Activated naive CD8-positive, alpha-beta T cell treated with anti-CD3 and anti-CD28 coated beads for 36 hours (primary cell): ENCODE data around the gene NUDCD3. TPM values are rescaled to one million over a fixed set of nuclear protein-coding genes. Genes with fewer than 3 reads are reported as not detected.

Experiments used
- DNase-seq: peaks from one replicate; pipeline ENCODE4 v3.0.0; 2021
- H3K27ac Mint-ChIP-seq: one replicate; pipeline ENCODE4 v1.8.0; 2022; ENCODE audit warnings: mild to moderate bottlenecking, moderate library complexity, mixed read lengths
- H3K27me3 Mint-ChIP-seq: one replicate; pipeline ENCODE4 v1.8.0; 2022; ENCODE audit warnings: mild to moderate bottlenecking, mixed read lengths
- H3K36me3 Mint-ChIP-seq: one replicate; pipeline ENCODE4 v1.8.0; 2021; ENCODE audit warnings: mild to moderate bottlenecking, mixed read lengths
- H3K4me1 Mint-ChIP-seq: one replicate; pipeline ENCODE4 v1.8.0; 2021; ENCODE audit warnings: mixed read lengths
- H3K4me3 Mint-ChIP-seq: one replicate; pipeline ENCODE4 v1.8.0; 2022; ENCODE audit warnings: mild to moderate bottlenecking, moderate library complexity, mixed read lengths
- H3K9me3 Mint-ChIP-seq: one replicate; pipeline ENCODE4 v1.8.0; 2022; ENCODE audit warnings: mixed read lengths
- total RNA-seq, 2 experiments: library from RNA; stranded (reverse); gene quantifications; one replicate each; pipeline ENCODE4 v1.2.3, GENCODE V29; 2021

The NUDCD3 gene
- total RNA-seq, 2 experiments from 2014 or later = 94.9 to 96.9 TPM

DNA sequence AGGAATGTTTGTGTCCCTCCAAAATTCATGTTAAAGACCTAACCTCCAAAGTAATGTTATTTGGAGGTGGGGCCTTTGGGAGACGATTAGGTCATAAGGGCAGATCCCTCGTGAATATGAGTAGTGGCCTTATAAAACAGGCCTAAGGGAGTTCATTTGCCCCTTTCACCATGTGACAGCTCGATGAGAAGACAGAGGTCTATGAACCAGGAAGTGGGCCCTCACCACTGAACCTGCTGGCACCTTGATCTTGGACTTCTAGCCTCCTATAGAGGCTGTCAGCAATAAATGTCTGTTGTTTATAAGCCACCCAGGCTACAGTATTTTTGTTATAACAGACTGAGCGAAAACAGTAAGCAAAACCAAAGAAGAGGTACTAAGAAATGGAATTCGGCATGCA is 14.1 kb downstream of the NUDCD3 start:
- no peaks in the 10 kb centered on the region for H3K27me3 Mint-ChIP-seq
- no peak overlapping the region for H3K4me3 Mint-ChIP-seq
- DNase-seq = no peak
- peaks cover 43% of the 10 kb centered on the region for H3K4me1 Mint-ChIP-seq
- no peaks in the 10 kb centered on the region for H3K9me3 Mint-ChIP-seq
- peaks cover 43% of the 10 kb centered on the region for H3K36me3 Mint-ChIP-seq
- peak overlapping the region; percentile 43 for H3K27ac Mint-ChIP-seq

DNA sequence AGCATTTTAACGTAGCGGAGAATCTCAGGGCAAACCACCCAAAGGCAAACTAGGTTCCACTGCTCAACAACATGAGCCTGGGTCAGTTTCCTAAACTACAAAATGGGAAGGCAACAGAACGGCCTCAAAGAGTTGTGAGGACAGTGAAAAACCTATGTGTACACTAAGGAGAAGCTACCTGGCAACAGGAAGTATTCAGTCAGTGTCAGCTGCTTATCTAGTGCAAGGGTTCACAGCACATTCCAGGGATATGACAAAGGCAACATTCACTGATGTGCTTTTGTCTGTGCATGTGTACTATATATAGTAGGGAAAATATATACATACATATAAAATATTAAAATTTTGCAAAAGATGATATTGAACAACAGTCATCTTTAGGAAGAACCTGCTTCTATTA is 17.2 kb downstream of the NUDCD3 start:
- Mint-ChIP-seq H3K27me3 (no peaks in the 10 kb centered on the region), H3K4me3 (no peak overlapping the region), H3K9me3 (no peaks in the 10 kb centered on the region), H3K36me3 (peaks cover 36% of the 10 kb centered on the region), H3K4me1 (peaks cover 52% of the 10 kb centered on the region), H3K27ac (no peak overlapping the region)
- no peak for DNase-seq

DNA sequence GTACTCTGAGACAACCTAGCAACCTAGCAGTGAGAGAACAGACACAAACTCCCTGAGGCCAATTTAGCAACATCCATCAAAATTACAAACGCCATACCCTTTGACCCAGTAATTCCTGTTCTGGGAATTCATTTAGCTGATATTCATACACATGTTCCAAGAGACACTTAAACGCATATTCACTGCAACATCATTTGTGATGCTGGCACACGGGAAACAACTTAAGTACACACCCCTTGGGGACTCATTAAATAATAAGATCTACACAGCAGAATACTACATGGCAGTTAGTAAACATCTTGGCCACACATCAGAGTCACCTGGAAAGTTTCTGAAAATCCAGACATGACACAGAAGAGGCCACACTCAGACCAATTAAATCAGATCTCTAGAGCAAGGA is 17.6 kb downstream of the NUDCD3 start:
- no peaks in the 10 kb centered on the region for H3K9me3 Mint-ChIP-seq
- no peak for DNase-seq
- peaks cover 53% of the 10 kb centered on the region for H3K4me1 Mint-ChIP-seq
- no peak overlapping the region for H3K4me3 Mint-ChIP-seq
- no peak overlapping the region for H3K27ac Mint-ChIP-seq
- H3K27me3 Mint-ChIP-seq = no peaks in the 10 kb centered on the region
- H3K36me3 Mint-ChIP-seq = peaks cover 40% of the 10 kb centered on the region

DNA sequence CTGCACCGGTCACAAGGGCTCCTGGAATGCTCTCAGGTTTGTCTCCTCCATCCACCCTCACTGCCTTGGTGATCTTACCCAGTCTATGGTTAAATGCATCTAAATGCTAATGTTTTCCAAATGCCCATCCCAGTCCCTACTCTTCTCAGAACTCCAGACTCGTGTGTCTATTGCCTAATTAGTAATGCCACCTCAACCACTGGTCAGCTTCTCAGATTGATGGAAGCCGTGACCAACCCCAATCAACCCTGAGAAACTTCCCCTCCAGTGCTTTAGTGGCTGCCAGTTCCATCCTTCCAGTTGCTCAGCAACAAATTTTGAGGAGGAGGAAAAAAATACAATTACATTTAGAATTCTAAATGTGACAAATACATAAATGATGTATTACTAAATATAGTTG is 18.6 kb downstream of the NUDCD3 start:
- peaks cover 45% of the 10 kb centered on the region for H3K36me3 Mint-ChIP-seq
- peaks cover 54% of the 10 kb centered on the region for H3K4me1 Mint-ChIP-seq
- no peak overlapping the region for H3K4me3 Mint-ChIP-seq
- H3K9me3 Mint-ChIP-seq = no peaks in the 10 kb centered on the region
- H3K27ac Mint-ChIP-seq = no peak overlapping the region
- no peaks in the 10 kb centered on the region for H3K27me3 Mint-ChIP-seq
- no peak for DNase-seq

DNA sequence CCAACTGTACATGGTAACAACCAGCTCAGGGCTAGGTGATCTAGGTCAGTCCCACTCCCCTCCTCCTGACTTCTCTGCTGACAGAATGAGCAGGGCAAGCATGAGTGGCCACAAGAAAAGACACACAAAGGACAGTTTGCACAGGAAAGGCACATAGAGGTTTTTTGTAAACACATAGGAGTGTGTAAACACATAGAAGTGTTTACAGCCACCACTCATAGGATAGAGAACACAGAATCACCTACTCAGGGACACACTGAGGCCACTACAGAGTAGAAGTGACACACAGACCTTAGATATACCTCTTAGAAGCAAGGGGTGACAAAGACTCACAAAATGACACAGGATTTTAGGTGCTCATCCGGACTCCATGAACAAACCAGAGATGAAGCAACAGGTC is 19.0 kb downstream of the NUDCD3 start:
- H3K27me3 Mint-ChIP-seq = no peaks in the 10 kb centered on the region
- no peaks in the 10 kb centered on the region for H3K9me3 Mint-ChIP-seq
- no peak for DNase-seq
- peaks cover 54% of the 10 kb centered on the region for H3K4me1 Mint-ChIP-seq
- H3K27ac Mint-ChIP-seq = no peak overlapping the region
- no peak overlapping the region for H3K4me3 Mint-ChIP-seq
- peaks cover 44% of the 10 kb centered on the region for H3K36me3 Mint-ChIP-seq

DNA sequence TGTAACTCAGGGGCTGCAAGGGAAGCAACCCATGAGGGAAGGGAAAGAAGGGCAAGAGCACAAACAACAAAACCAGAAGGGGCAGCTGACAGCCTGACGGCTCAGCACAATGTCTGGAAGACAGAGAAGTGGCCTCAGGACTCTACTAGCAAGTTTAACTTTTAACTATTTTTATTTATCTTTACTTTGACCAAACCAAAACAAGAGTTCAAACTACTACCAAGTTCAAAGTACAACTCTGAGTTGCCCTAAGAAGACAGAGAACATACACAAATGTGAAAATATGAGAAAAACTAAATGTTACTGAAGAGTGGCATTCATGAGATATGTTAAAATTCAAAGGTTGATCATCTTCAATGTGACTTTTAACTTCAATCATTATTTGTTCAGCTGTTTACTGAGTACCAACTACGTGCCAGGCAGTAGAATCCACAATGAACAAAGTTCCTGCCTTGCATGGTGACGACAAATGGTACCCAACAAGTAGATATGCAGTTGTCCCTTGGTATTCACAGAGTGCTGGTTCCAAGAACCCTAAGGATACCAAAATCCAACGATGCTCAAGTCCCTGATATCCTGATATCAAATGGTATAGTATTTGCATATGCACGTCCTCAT is 19.7 kb downstream of the NUDCD3 start:
- Mint-ChIP-seq H3K36me3 (peaks cover 46% of the 10 kb centered on the region), H3K27ac (peak overlapping the region; percentile 8), H3K4me3 (no peak overlapping the region), H3K9me3 (no peaks in the 10 kb centered on the region), H3K4me1 (peaks cover 60% of the 10 kb centered on the region), H3K27me3 (no peaks in the 10 kb centered on the region)
- no peak for DNase-seq

DNA sequence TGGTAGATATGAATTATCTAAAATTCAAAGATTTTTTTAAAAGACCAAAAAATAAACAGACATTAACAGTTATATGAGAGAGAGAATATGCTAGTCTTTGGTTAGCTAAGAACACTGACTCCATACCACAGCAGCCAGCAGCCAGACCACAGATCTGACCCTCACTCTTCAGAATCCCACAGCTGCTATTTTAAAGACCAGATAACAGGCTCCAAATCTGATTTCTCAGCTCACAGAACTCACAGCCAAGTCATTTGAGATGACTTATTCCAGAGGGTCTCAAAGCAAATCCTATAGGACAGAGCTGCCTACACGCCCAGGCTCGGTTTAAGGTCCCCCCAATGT is 20.4 kb downstream of the NUDCD3 start:
- H3K27ac Mint-ChIP-seq = peak overlapping the region; percentile 8

DNA sequence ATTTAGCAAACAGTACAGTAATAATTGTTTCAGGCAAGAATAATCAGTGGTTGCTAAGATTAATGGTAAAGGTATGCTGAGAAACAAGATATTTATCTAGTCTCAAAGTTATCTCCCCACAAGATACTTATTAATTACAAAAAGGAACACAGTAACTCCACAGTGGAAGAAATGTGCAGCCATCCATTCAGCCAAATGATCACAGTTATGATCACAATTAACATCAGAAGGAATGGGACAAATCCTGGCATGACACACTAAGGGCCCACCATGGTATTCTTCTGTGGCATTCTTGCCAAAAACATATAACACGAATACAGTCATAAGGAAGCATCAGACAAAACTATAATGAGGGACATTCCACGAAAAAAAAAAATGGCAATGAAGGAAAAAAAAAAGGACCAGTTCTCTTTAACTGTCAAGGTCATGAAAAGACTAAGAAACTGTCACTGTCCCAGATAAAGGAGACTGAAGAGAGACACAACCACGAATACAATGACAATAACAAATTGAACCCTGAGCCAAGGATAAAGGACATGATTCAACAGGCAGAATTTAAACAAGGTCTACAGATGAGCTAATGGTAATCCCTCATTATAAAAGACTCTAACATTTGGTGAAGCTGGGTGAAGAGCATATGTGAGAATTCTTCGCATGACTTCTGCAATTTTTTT is 20.9 kb downstream of the NUDCD3 start:
- Mint-ChIP-seq H3K36me3 (peaks cover 46% of the 10 kb centered on the region), H3K4me3 (no peak overlapping the region), H3K4me1 (peaks cover 65% of the 10 kb centered on the region)

More for the DNA sequence above, 20.4 kb downstream of the NUDCD3 start:
- DNase-seq = no peak
- Mint-ChIP-seq H3K4me1 (peaks cover 64% of the 10 kb centered on the region), H3K27me3 (no peaks in the 10 kb centered on the region), H3K4me3 (no peak overlapping the region), H3K9me3 (no peaks in the 10 kb centered on the region), H3K36me3 (peaks cover 47% of the 10 kb centered on the region)

DNA sequence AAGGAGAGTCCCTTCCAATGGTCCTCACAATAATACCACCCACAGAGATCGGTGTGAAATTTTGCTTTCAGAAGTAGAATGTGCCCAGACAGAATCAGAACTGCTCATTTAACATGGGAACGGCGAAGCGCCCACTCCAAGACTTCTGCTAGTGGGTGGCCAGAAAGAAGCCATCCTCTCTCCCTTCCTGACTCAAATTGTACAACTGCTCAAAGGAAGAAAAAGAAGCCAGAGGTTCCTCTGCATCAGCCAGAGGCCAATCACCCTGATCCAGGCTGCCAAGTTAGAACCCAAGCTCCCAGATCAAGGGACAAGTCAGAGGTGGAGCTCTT is 23.3 kb downstream of the NUDCD3 start:
- no peaks in the 10 kb centered on the region for H3K9me3 Mint-ChIP-seq
- H3K4me1 Mint-ChIP-seq = peaks cover 67% of the 10 kb centered on the region
- DNase-seq = no peak
- H3K27ac Mint-ChIP-seq = peak overlapping the region; percentile 52
- H3K4me3 Mint-ChIP-seq = no peak overlapping the region
- H3K27me3 Mint-ChIP-seq = no peaks in the 10 kb centered on the region
- H3K36me3 Mint-ChIP-seq = peaks cover 52% of the 10 kb centered on the region

More for the DNA sequence above, 20.9 kb downstream of the NUDCD3 start:
- H3K9me3 Mint-ChIP-seq = no peaks in the 10 kb centered on the region
- no peak for DNase-seq
- H3K27ac Mint-ChIP-seq = no peak overlapping the region
- no peaks in the 10 kb centered on the region for H3K27me3 Mint-ChIP-seq

DNA sequence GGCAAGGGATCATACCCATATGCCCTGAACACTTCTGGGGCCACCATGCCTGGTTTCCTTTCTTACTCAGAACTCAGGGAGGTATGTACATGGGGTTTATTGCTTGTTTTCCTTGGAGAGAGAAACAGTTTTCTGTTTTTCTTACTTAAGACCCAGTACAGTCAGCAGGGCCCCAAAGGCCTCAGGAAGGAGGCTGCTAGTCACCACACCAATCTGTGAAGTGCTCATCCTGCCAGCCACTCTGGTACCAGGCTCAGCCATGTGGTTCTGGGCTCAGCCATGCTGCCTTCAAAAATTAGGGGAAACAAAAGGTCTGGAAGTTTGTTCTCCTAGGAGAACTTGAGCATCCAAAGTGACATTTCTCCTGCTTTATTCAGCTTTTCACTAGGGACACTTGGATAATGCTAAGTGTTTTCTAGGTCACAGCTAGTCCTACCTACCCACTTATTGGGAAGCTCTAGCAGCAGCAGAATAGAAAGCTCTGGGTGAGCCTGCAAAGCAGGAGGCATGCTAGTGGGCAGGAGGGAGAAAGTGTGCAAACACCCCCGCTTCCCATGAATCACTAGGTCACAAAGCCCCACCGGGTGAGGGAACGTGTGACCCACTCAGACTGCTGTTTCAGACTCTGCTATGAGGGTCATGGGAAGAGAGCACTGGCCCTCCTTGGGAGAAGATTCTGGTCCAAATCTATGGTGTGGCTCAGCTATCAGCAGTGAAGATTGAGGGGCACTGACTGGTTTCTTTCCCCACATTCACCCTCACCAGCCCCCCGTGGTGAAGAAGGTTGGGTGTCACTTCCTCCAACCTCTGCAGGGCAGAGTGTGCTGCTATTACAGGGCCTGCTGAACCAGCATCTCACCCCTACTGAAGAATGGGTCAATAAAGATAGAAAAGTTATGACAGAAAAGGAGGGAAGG is 23.9 kb downstream of the NUDCD3 start:
- Mint-ChIP-seq H3K4me3 (no peak overlapping the region), H3K27ac (peak overlapping the region; percentile 52), H3K27me3 (no peaks in the 10 kb centered on the region), H3K9me3 (no peaks in the 10 kb centered on the region), H3K4me1 (peaks cover 68% of the 10 kb centered on the region), H3K36me3 (peaks cover 54% of the 10 kb centered on the region)
- no peak for DNase-seq

DNA sequence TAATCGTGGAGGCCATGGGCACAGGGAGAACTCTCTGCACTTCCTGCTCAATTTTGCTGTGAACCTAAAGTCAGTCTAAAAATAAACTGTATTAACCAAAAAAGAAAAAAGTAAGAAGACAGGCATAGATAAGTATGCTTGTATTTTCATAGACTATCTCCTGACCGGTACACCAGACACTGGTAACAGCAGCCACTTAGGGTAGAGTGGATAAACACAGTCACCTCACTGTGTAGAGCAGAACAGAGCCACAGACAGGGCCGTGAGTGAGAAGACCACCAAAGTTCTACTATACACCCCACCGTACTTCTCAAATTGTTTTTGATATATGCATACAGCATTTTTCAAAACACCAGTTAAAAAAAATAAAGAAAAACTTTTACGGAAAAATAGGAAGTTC is 25.0 kb downstream of the NUDCD3 start:
- no peak overlapping the region for H3K27ac Mint-ChIP-seq

DNA sequence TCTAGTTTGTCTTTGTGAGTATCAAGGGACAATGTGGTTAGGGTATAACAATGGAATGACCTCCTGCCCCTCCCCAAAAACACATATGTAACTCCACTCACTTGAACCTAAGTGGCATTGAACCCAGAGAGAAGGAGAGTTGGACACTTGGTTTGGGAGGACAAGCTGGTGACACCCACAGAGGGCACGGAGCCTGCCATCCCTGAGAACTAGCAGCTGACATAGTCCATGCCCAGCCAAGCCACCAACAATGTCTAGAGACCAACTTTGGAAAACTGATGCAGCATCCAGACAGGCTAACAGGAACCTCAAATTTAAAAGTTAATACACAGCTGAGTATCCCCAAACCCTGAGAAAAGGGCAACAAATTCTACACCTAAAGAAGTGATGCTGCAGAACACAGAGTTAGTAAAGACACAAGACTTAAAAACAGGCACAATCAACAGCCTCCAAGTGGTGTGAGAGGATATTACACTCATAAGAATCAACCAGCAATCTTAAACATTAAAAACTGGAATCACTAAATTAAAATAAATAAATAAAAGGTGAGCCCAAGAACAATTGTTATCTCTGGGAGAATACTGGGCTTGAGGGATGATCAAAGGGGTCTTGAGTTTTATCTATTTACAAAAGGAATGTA is 27.2 kb downstream of the NUDCD3 start:
- Mint-ChIP-seq H3K9me3 (no peaks in the 10 kb centered on the region), H3K27me3 (no peaks in the 10 kb centered on the region), H3K36me3 (peaks cover 64% of the 10 kb centered on the region), H3K27ac (no peak overlapping the region), H3K4me3 (no peak overlapping the region), H3K4me1 (peaks cover 69% of the 10 kb centered on the region)
- no peak for DNase-seq

More for the DNA sequence above, 25.0 kb downstream of the NUDCD3 start:
- H3K36me3 Mint-ChIP-seq = peaks cover 62% of the 10 kb centered on the region
- no peak overlapping the region for H3K4me3 Mint-ChIP-seq
- H3K9me3 Mint-ChIP-seq = no peaks in the 10 kb centered on the region
- no peak for DNase-seq
- peaks cover 76% of the 10 kb centered on the region for H3K4me1 Mint-ChIP-seq
- no peaks in the 10 kb centered on the region for H3K27me3 Mint-ChIP-seq

DNA sequence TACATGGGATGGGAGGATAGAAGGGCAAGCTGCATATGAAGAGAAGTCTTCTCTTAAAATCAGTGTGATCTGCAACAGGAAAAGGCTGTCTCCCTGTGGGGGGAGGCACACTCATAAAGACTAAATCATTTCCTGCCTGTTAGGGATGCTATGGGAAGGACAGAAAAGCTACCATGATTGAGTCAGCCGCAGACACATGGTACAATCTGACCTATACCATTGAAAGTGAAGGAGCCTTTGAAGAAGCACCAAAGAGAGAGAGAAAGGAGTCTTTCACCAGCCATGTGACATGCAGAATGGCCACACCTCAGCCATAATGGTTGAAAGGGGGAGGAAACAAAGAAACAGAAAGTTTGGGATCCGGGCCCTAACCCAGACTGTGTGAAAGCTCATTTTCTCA is 29.1 kb downstream of the NUDCD3 start:
- peak overlapping the region; percentile 72 for H3K4me3 Mint-ChIP-seq
- DNase-seq = peak; percentile 44
- peaks cover 68% of the 10 kb centered on the region for H3K4me1 Mint-ChIP-seq
- H3K27me3 Mint-ChIP-seq = no peaks in the 10 kb centered on the region
- no peaks in the 10 kb centered on the region for H3K9me3 Mint-ChIP-seq
- H3K27ac Mint-ChIP-seq = peak overlapping the region; percentile 99
- H3K36me3 Mint-ChIP-seq = peaks cover 60% of the 10 kb centered on the region

DNA sequence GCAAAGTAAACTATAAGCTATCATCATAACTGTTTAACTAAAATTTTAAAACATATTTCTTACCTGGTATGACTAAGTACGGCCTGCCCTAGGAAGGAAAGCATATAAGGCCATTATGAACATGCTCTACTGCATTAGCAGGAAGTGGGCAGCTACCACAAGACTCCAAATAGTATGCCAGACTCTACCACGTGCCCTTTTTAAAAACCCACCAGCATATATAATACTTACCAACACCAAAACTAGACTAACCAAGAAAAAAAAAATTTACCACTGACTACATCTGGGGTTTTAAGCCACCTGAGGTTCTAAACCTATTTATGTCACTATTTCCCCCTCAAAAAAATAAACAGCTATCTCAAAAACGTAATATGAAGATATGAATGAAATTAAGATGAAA is 30.1 kb downstream of the NUDCD3 start:
- H3K9me3 Mint-ChIP-seq = no peaks in the 10 kb centered on the region
- H3K27ac Mint-ChIP-seq = peak overlapping the region; percentile 99
- DNase-seq = peak; percentile 61
- no peaks in the 10 kb centered on the region for H3K27me3 Mint-ChIP-seq
- peaks cover 66% of the 10 kb centered on the region for H3K4me1 Mint-ChIP-seq
- H3K36me3 Mint-ChIP-seq = peaks cover 59% of the 10 kb centered on the region
- peak overlapping the region; percentile 63 for H3K4me3 Mint-ChIP-seq

DNA sequence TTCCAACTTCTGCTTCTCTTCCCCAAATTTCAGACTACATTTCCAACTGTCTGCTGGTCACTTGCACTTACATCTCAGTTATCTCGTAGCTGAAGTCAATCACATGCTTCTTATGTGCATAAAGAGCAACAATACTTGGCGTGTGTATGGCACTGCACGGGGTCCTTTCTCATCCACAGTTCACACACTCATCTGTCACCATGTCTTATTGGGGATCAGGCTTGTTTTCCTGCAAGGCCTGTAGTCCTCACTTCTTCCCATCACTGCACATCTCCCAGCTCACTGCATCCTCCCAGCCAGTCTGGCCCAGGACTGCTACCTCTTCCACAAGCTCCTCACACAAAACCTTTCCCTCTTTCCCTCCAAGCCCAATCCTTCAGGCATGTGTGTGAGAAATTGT is 35.3 kb downstream of the NUDCD3 start:
- Mint-ChIP-seq H3K4me3 (no peak overlapping the region), H3K27me3 (no peaks in the 10 kb centered on the region), H3K9me3 (no peaks in the 10 kb centered on the region), H3K36me3 (peaks cover 47% of the 10 kb centered on the region), H3K27ac (peak overlapping the region; percentile 3), H3K4me1 (peaks cover 49% of the 10 kb centered on the region)
- no peak for DNase-seq
